ENCODE results near the gene C22orf42.

DNA sequence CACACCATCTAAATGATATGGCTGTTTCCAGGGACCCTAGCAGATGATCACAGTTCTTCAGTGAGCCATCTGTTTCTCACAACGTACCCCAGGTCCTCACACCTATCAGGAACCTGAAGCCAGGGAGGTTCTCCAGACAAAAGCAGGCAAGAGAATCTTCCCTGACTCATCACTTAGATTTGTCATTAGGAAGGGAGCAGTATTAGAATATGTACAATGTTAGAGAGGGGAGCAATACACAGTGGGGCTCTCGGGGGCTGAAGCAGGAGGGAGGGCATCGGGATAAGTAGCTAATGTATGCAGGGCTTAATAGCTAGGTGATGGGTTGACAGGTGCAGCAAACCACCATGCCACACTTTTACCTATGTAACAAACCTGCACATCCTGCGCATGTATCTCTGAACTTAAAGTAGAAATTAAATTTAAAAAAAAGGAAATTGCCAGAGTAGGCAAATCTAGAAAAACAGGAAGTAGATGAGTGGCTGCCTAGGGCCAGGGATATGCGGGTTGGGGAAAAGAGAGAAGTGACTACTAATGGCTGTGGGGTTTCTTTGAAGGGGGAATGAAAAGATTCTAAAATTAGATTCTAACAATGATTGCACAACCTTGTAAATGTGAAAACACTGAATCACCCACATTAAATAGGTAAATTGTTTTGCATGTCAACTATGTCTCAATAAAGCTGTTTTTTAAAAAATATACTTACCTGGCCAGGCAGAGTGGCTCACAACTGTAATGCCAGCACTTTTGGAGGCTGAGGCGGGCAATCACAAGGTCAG lies 14.4 kb downstream of the C22orf42 start:
- TF ChIP-seq CTCF (IDR thresholded peaks at IDR 0.05) = no peak
- no peak for TF ChIP-seq ZFX (IDR thresholded peaks at IDR 0.05; ENCODE audit: borderline replicate concordance)
